GM12874 (cell line): ENCODE results near the gene SEC22C.

Source experiments
- CTCF ChIP-seq: IDR thresholded peaks from 2 replicates; pipeline ENCODE4 v1.5.1; 2011; ENCODE audit warnings: low read depth, mild to moderate bottlenecking, control low read depth, low read length, moderate library complexity; ENCODE audit not compliant: insufficient read depth

Gene SEC22C

GRCh38 chr3:42503251-42503924, 78.4 kb downstream of the SEC22C start:
- no peak for TF ChIP-seq CTCF

- TF ChIP-seq CTCF: no peak
These were observed 79.1 kb downstream of the SEC22C start, which contains the start of gene VIPR1 for GRCh38 chr3:42502429-42503250. VIPR1 (plus strand) TSS chr3:42502643; CDS start chr3:42502736, 93 bp downstream.

GRCh38 chr3:42501681-42502428, 79.9 kb downstream of the SEC22C start:
- peak; percentile 73 for TF ChIP-seq CTCF

- no peak for TF ChIP-seq CTCF
These were observed 80.5 kb downstream of the SEC22C start for GRCh38 chr3:42501321-42501680.

- TF ChIP-seq CTCF: no peak
These were observed 80.9 kb downstream of the SEC22C start for GRCh38 chr3:42500909-42501308.

- TF ChIP-seq CTCF: no peak
These were observed 81.7 kb downstream of the SEC22C start for GRCh38 chr3:42500091-42500490.

GRCh38 chr3:42499478-42499871, 82.3 kb downstream of the SEC22C start:
- no peak for TF ChIP-seq CTCF
